ENCODE data around the gene BBS4. TPM values are rescaled to one million over a fixed set of nuclear protein-coding genes. Genes with fewer than 3 reads are reported as not detected.
"Not testable (repeated sequence)": the region's sequence is repeated elsewhere in the genome, so short reads cannot be mapped to it uniquely, and the experiment has no call there.

BBS4 gene
- total RNA-seq, 2 donors from 2014 or later = 26.7 to 63.8 TPM

- Histone ChIP-seq H3K36me3 (no peaks in the 10 kb centered on the region), H3K27ac (no peak overlapping the region), H3K4me3 (no peak overlapping the region), H3K9me3 (no peaks in the 10 kb centered on the region), H3K4me1 (replicated peaks) (no peaks in the 10 kb centered on the region), H3K27me3 (replicated peaks; ENCODE audit: insufficient read depth) (no peaks in the 10 kb centered on the region)
- no peak for DNase-seq (ENCODE audit: low spot score)
- intact Hi-C loops (cut with DNase I) = no loop called here
- TF ChIP-seq POLR2A (IDR thresholded peaks at IDR 0.05) (no peak), POLR2AphosphoS5 (IDR thresholded peaks at IDR 0.05) (no peak), CTCF (IDR thresholded peaks at IDR 0.05) (no peak)
- 73% methylated on average over 9 of the region's 9 CpGs for WGBS
These were observed 14.1 kb downstream of the BBS4 start for GRCh38 chr15:72700076-72700475.

GRCh38 chr15:72706266-72706665 lies 20.3 kb downstream of the BBS4 start:
- no peaks in the 10 kb centered on the region for H3K9me3 ChIP-seq
- no peaks in the 10 kb centered on the region for H3K4me1 ChIP-seq (replicated peaks)
- no peaks in the 10 kb centered on the region for H3K36me3 ChIP-seq
- 94% methylated on average over 11 of the region's 11 CpGs for WGBS
- H3K27ac ChIP-seq = no peak overlapping the region
- no peak for TF ChIP-seq CTCF (IDR thresholded peaks at IDR 0.05)
- TF ChIP-seq POLR2A (IDR thresholded peaks at IDR 0.05) = no peak
- TF ChIP-seq POLR2AphosphoS5 (IDR thresholded peaks at IDR 0.05) = no peak
- no peak overlapping the region for H3K4me3 ChIP-seq
- intact Hi-C loops (cut with DNase I) = no loop called here
- H3K27me3 ChIP-seq (replicated peaks; ENCODE audit: insufficient read depth) = no peaks in the 10 kb centered on the region
- DNase-seq (ENCODE audit: low spot score) = no peak

- H3K27ac ChIP-seq; H3K27me3 ChIP-seq (replicated peaks; ENCODE audit: insufficient read depth); H3K36me3 ChIP-seq; intact Hi-C loops (cut with DNase I); H3K4me1 ChIP-seq (replicated peaks); DNase-seq (ENCODE audit: low spot score); H3K4me3 ChIP-seq; H3K9me3 ChIP-seq: not testable (repeated sequence)
- WGBS = 87% methylated on average over 8 of the region's 8 CpGs
These were observed 22.7 kb downstream of the BBS4 start for GRCh38 chr15:72708551-72709303.

GRCh38 chr15:72722071-72722696 lies 36.2 kb downstream of the BBS4 start:
- TF ChIP-seq POLR2AphosphoS5 (IDR thresholded peaks at IDR 0.05) (peak; percentile 26), POLR2A (IDR thresholded peaks at IDR 0.05) (no peak), CTCF (IDR thresholded peaks at IDR 0.05) (peak in 3 of 4 experiments; percentile 62 to 79 (median 62))
- WGBS = 37% methylated on average over 3 of the region's 3 CpGs
- Histone ChIP-seq H3K4me3 (no peak overlapping the region), H3K27ac (peak overlapping the region in 1 of 2 donors; percentile 17), H3K4me1 (replicated peaks) (no peaks in the 10 kb centered on the region), H3K9me3 (no peaks in the 10 kb centered on the region), H3K27me3 (replicated peaks; ENCODE audit: insufficient read depth) (no peaks in the 10 kb centered on the region), H3K36me3 (no peaks in the 10 kb centered on the region)
- intact Hi-C loops (cut with DNase I) = no loop called here
- peak; percentile 67 for DNase-seq (ENCODE audit: low spot score)

GRCh38 chr15:72724028-72724427 lies 38.0 kb downstream of the BBS4 start:
- Histone ChIP-seq H3K4me3 (no peak overlapping the region), H3K27me3 (replicated peaks; ENCODE audit: insufficient read depth) (no peaks in the 10 kb centered on the region), H3K4me1 (replicated peaks) (no peaks in the 10 kb centered on the region), H3K36me3 (no peaks in the 10 kb centered on the region), H3K9me3 (no peaks in the 10 kb centered on the region), H3K27ac (peak overlapping the region in 1 of 2 donors; percentile 4)
- no peak for TF ChIP-seq POLR2A (IDR thresholded peaks at IDR 0.05)
- no peak for TF ChIP-seq CTCF (IDR thresholded peaks at IDR 0.05)
- no peak for TF ChIP-seq POLR2AphosphoS5 (IDR thresholded peaks at IDR 0.05)
- intact Hi-C loops (cut with DNase I) = no loop called here
- 54% methylated on average over 1 of the region's 1 CpG for WGBS
- no peak for DNase-seq (ENCODE audit: low spot score)
